Keratinocyte (primary cell): Measurements from ENCODE around the gene FAM177B. TPM values are rescaled to one million over a fixed set of nuclear protein-coding genes. Genes with fewer than 3 reads are reported as not detected.

ENCODE experiments used
- DNase-seq: peaks from one replicate; pipeline ENCODE4 v3.0.0-alpha.2; 2011; ENCODE audit warnings: low read depth, missing footprints, low spot score
- FAIRE-seq: peaks from 2 replicates; lab custom pipeline; 2011; peaks lifted over from hg19 to GRCh38; lab: Jason Lieb, UNC
- H2AFZ ChIP-seq: 2 replicates; pipeline ENCODE4 v1.6.0; 2012; ENCODE audit warnings: low read length, control low read depth, inconsistent platforms; ENCODE audit not compliant: control insufficient read depth
- H3K27ac ChIP-seq: 2 replicates; pipeline ENCODE4 v1.5.1; 2011; ENCODE audit warnings: low read length; ENCODE audit not compliant: control insufficient read depth, insufficient read depth
- H3K27me3 ChIP-seq: 3 replicates; pipeline ENCODE4 v1.6.0; 2011; ENCODE audit warnings: low read length; ENCODE audit not compliant: control insufficient read depth, insufficient read depth; ENCODE audit errors: extremely low read depth
- H3K36me3 ChIP-seq, 2 experiments: 2 replicates in 1 of 2; 3 replicates in 1 of 2; pipeline ENCODE4 v1.5.1; 2011; ENCODE audit warnings: low read length in 2 of 2, mild to moderate bottlenecking in 1 of 2; ENCODE audit not compliant: control insufficient read depth in 2 of 2, insufficient read depth in 2 of 2; ENCODE audit errors: extremely low read depth in 1 of 2
- H3K4me1 ChIP-seq: 3 replicates; pipeline ENCODE4 v1.5.1; 2011; ENCODE audit warnings: low read length; ENCODE audit not compliant: control insufficient read depth, insufficient read depth; ENCODE audit errors: extremely low read depth
- H3K4me2 ChIP-seq: 3 replicates; pipeline ENCODE4 v1.6.0; 2011; ENCODE audit warnings: low read depth, low read length; ENCODE audit not compliant: control insufficient read depth, insufficient read depth; ENCODE audit errors: extremely low read depth
- H3K4me3 ChIP-seq, 3 experiments: fragments of 200-600 bp in 1 of 3; sonication (generic) in 1 of 3; 2 replicates in 2 of 3; 3 replicates in 1 of 3; pipeline ENCODE4 v1.5.1; 2011 to 2016; ENCODE audit warnings: low read length in 3 of 3, mild to moderate bottlenecking in 3 of 3, control low read depth in 2 of 3, inconsistent platforms in 1 of 3, low read depth in 1 of 3, mixed read lengths in 1 of 3, mixed run types in 1 of 3, moderate library complexity in 1 of 3; ENCODE audit not compliant: control insufficient read depth in 2 of 3, insufficient read depth in 2 of 3; ENCODE audit errors: extremely low read depth in 1 of 3
- H3K79me2 ChIP-seq: 2 replicates; pipeline ENCODE4 v1.6.0; 2012; ENCODE audit warnings: low read length; ENCODE audit not compliant: control insufficient read depth, insufficient read depth
- H3K9ac ChIP-seq: 3 replicates; pipeline ENCODE4 v1.6.0; 2011; ENCODE audit warnings: low read length; ENCODE audit not compliant: control insufficient read depth, insufficient read depth; ENCODE audit errors: extremely low read depth
- H3K9me1 ChIP-seq: 3 replicates; pipeline ENCODE4 v1.6.0; 2011; ENCODE audit warnings: low read length; ENCODE audit not compliant: control insufficient read depth, insufficient read depth; ENCODE audit errors: extremely low read depth
- H3K9me3 ChIP-seq: 2 replicates; pipeline ENCODE4 v1.5.1; 2012; ENCODE audit warnings: low read depth, low read length; ENCODE audit not compliant: control insufficient read depth
- H4K20me1 ChIP-seq: 3 replicates; pipeline ENCODE4 v1.6.0; 2011; ENCODE audit warnings: low read length; ENCODE audit not compliant: control insufficient read depth, insufficient read depth; ENCODE audit errors: extremely low read depth
- EZH2 ChIP-seq: IDR thresholded peaks from one replicate; pipeline ENCODE4 v1.6.1; 2012; ENCODE audit warnings: inconsistent platforms, mild to moderate bottlenecking, low read length, moderate library complexity
- dilution Hi-C: fragments of 300-500 bp; cut with MboI; formaldehyde crosslinking; loops from one replicate; pipeline ENCODE4 v1.7.0; 2020; ENCODE audit warnings: low sequenced_read_pairs; ENCODE audit not compliant: extremely low pct_ligation_motif_present
- polyA plus RNA-seq, 5 experiments: library from polyadenylated mRNA; depleted of rRNA in 3 of 5; stranded (reverse) in 3 of 5; stranded (forward) in 1 of 5; unstranded in 1 of 5; fragments of >200 nt; gene quantifications; 1 replicate in 1 of 5; 2 replicates in 3 of 5; 3 replicates in 1 of 5; pipeline versions ENCODE4 v1.2.1 to v1.2.3, GENCODE V29; 2011 to 2012; ENCODE audit warnings: missing spikeins in 2 of 5, low read depth in 1 of 5, low replicate concordance in 1 of 5
- TF ChIP-seq, protein P1 (sequence below), 3 experiments: IDR thresholded peaks in 1 of 3; conservative IDR thresholded peaks in 1 of 3; optimal IDR thresholded peaks in 1 of 3; 2 replicates in 2 of 3; 3 replicates in 1 of 3; pipeline versions ENCODE3 to v1.5.1; 2011; ENCODE audit warnings: low read length in 3 of 3, mild to moderate bottlenecking in 3 of 3, moderate library complexity in 2 of 3, control low read depth in 1 of 3, inconsistent platforms in 1 of 3; ENCODE audit not compliant: insufficient read depth in 2 of 3; ENCODE audit errors: extremely low read depth in 1 of 3

FAM177B gene
- polyA plus RNA-seq, 1 donor (not counting 4 experiments of a cell fraction or from before 2014, with no cell fraction given) = not detected

- dilution Hi-C loops = no loop called here
- Histone ChIP-seq H3K9me1 (no peaks in the 10 kb centered on the region), H3K27me3 (no peaks in the 10 kb centered on the region), H3K4me3 (no peak overlapping the region), H3K9ac (no peak overlapping the region), H4K20me1 (no peaks in the 10 kb centered on the region), H2AFZ (no peak overlapping the region), H3K4me1 (no peaks in the 10 kb centered on the region), H3K27ac (no peak overlapping the region), H3K36me3 (peaks cover 9 to 18% of the 10 kb centered on the region in 2 experiments), H3K4me2 (no peak overlapping the region), H3K79me2 (no peaks in the 10 kb centered on the region), H3K9me3 (no peaks in the 10 kb centered on the region)
- DNase-seq (no peak), FAIRE-seq (no peak)
- TF ChIP-seq, protein P1, sequence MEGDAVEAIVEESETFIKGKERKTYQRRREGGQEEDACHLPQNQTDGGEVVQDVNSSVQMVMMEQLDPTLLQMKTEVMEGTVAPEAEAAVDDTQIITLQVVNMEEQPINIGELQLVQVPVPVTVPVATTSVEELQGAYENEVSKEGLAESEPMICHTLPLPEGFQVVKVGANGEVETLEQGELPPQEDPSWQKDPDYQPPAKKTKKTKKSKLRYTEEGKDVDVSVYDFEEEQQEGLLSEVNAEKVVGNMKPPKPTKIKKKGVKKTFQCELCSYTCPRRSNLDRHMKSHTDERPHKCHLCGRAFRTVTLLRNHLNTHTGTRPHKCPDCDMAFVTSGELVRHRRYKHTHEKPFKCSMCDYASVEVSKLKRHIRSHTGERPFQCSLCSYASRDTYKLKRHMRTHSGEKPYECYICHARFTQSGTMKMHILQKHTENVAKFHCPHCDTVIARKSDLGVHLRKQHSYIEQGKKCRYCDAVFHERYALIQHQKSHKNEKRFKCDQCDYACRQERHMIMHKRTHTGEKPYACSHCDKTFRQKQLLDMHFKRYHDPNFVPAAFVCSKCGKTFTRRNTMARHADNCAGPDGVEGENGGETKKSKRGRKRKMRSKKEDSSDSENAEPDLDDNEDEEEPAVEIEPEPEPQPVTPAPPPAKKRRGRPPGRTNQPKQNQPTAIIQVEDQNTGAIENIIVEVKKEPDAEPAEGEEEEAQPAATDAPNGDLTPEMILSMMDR (optimal IDR thresholded peaks at IDR 0.05 in 1 of 3, IDR thresholded peaks at IDR 0.05 in 1 of 3, conservative IDR thresholded peaks at IDR 0.05 in 1 of 3; ENCODE audit: extremely low read depth in 1 of 3, insufficient read depth in 2 of 3, low read length in 3 of 3) = no peak
- no peak for TF ChIP-seq EZH2
Observed at GRCh38 chr1:222730866-222731265, 6.1 kb upstream of the FAM177B start.

- H3K27me3 ChIP-seq = no peaks in the 10 kb centered on the region
- no peaks in the 10 kb centered on the region for H4K20me1 ChIP-seq
- no peaks in the 10 kb centered on the region for H3K9me3 ChIP-seq
- no peak overlapping the region for H3K9ac ChIP-seq
- no peak for DNase-seq
- H3K4me1 ChIP-seq = no peaks in the 10 kb centered on the region
- no peak overlapping the region for H3K4me2 ChIP-seq
- no peak for TF ChIP-seq EZH2
- TF ChIP-seq, protein P1 (optimal IDR thresholded peaks at IDR 0.05 in 1 of 3, IDR thresholded peaks at IDR 0.05 in 1 of 3, conservative IDR thresholded peaks at IDR 0.05 in 1 of 3; ENCODE audit: extremely low read depth in 1 of 3, insufficient read depth in 2 of 3, low read length in 3 of 3) = no peak
- no peak overlapping the region for H2AFZ ChIP-seq
- FAIRE-seq = no peak
- H3K4me3 ChIP-seq = no peak overlapping the region
- no peak overlapping the region for H3K27ac ChIP-seq
- H3K9me1 ChIP-seq = no peaks in the 10 kb centered on the region
- H3K36me3 ChIP-seq = peaks cover 4 to 12% of the 10 kb centered on the region in 2 experiments
- dilution Hi-C loops = no loop called here
- H3K79me2 ChIP-seq = no peaks in the 10 kb centered on the region
Observed at GRCh38 chr1:222732216-222733159, 4.5 kb upstream of the FAM177B start.
